Gastroesophageal sphincter (tissue), 3 donors: ENCODE results near the gene COMP.

Source experiments
- CTCF ChIP-seq, 4 experiments: fragments of 200-600 bp in 2 of 4; fragments of 450-650 bp in 2 of 4; sonication (generic) in 1 of 4; IDR thresholded peaks; one replicate each; pipeline ENCODE4 v1.5.1; 2017 to 2019; ENCODE audit warnings: antibody characterized with exemption in 4 of 4, mild to moderate bottlenecking in 2 of 4, moderate library complexity in 2 of 4
- EP300 ChIP-seq: sonication (generic); formaldehyde crosslinking; IDR thresholded peaks from one replicate; pipeline ENCODE4 v1.6.1; 2017; ENCODE audit warnings: antibody characterized with exemption, mild to moderate bottlenecking
- POLR2A ChIP-seq, 2 donors: fragments of 450-650 bp; IDR thresholded peaks; one replicate each; pipeline ENCODE4 v1.6.1; 2017; ENCODE audit warnings: antibody characterized with exemption in 2 of 2, mild to moderate bottlenecking in 2 of 2, moderate library complexity in 1 of 2

GRCh38 chr19:18737337-18737953 lies 53.7 kb downstream of the COMP start:
- TF ChIP-seq CTCF (IDR thresholded peaks at IDR 0.05) (no peak), POLR2A (IDR thresholded peaks at IDR 0.05) (no peak), EP300 (no peak)
